ENCODE data around the gene RAB8B. TPM values are rescaled to one million over a fixed set of nuclear protein-coding genes. Genes with fewer than 3 reads are reported as not detected.

RAB8B gene
- total and polyA plus RNA-seq, 4 donors = 3.8 to 26.5 (median 7.6) TPM

DNA sequence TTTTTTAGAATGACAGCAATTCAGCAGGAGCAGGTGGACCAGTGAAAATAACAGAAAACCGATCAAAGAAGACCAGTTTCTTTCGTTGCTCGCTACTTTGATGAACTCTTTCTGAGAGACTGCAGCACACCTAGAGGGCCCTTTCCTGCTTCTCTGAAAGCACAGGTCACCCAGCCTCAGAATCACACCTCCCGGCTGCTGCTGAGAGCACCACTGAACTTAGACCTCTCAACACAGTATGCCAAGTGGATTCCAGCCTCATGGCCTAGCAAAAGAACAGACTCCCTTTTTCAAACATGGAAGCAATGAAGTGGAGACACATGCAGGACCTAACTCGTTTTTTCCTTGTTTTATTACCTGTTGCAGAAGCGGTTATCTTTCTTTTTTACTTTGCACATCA is 74.1 kb downstream of the RAB8B start:
- no peaks in the 10 kb centered on the region for H3K27me3 ChIP-seq (ENCODE audit: control insufficient read depth in 4 of 4, insufficient read depth in 4 of 4, low read length in 3 of 4)
- H3K27ac ChIP-seq (ENCODE audit: low read depth in 1 of 2, low read length in 2 of 2) = no peak overlapping the region
- no peaks in the 10 kb centered on the region for H3K4me1 ChIP-seq (ENCODE audit: control insufficient read depth in 4 of 4, insufficient read depth in 4 of 4, low read length in 3 of 4)
- DNase-seq (ENCODE audit: low spot score) = peak; percentile 37
- H3K36me3 ChIP-seq (ENCODE audit: control insufficient read depth in 4 of 4, insufficient read depth in 3 of 4, low read depth in 1 of 4, low read length in 3 of 4) = peaks cover 3 to 9% (median 6%) of the 10 kb centered on the region in 4 donors
- TF ChIP-seq RAD21 (IDR thresholded peaks at IDR 0.05) (peak in 1 of 2 donors; percentile 40), SP1 (IDR thresholded peaks at IDR 0.05) (peak; percentile 11), HNF4A (conservative IDR thresholded peaks at IDR 0.05) (peak in 1 of 2 donors; percentile 36)
- TF ChIP-seq, protein P1, sequence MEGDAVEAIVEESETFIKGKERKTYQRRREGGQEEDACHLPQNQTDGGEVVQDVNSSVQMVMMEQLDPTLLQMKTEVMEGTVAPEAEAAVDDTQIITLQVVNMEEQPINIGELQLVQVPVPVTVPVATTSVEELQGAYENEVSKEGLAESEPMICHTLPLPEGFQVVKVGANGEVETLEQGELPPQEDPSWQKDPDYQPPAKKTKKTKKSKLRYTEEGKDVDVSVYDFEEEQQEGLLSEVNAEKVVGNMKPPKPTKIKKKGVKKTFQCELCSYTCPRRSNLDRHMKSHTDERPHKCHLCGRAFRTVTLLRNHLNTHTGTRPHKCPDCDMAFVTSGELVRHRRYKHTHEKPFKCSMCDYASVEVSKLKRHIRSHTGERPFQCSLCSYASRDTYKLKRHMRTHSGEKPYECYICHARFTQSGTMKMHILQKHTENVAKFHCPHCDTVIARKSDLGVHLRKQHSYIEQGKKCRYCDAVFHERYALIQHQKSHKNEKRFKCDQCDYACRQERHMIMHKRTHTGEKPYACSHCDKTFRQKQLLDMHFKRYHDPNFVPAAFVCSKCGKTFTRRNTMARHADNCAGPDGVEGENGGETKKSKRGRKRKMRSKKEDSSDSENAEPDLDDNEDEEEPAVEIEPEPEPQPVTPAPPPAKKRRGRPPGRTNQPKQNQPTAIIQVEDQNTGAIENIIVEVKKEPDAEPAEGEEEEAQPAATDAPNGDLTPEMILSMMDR (IDR thresholded peaks at IDR 0.05; ENCODE audit: low read depth, low read length, missing input control) = no peak
- WGBS = 77% methylated on average over 6 of the region's 6 CpGs
- H3K9me3 ChIP-seq (ENCODE audit: control insufficient read depth in 4 of 4, low read length in 3 of 4) = no peaks in the 10 kb centered on the region
- H3K9ac ChIP-seq (ENCODE audit: low read depth in 1 of 2, low read length in 2 of 2) = no peak overlapping the region
- H3K4me3 ChIP-seq (ENCODE audit: low read depth in 1 of 3, low read length in 3 of 3) = no peak overlapping the region

DNA sequence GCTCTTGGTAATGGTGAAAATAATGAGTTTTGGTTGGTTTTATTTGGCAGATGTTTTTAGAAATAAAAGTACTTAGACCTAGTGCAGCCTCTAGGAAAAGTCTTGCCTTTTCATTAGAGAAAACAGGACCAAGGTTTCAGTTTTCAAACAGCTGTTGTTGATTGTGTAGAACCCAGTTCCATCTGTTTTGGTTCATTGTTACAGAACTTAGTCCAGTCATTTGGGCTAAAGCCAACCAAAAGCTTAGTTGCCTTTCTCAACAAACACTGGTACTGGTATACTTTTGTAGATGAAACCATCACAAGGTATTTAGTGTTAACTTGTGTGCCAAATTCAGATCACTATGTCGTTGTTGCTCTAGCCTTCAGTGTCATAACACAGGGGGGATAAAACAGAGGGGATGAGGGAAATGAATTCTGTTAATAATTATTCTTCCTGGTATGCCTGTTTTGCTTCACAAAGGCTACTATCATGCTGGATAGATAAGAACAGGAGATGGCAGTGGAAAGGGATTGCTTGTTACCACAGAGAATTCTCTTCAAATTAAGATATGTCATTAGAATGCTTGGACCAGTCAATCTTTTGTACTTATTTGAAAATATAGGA is 75.4 kb downstream of the RAB8B start:
- Histone ChIP-seq H3K27ac (ENCODE audit: low read depth in 1 of 2, low read length in 2 of 2) (no peak overlapping the region), H3K9me3 (ENCODE audit: control insufficient read depth in 4 of 4, low read length in 3 of 4) (no peaks in the 10 kb centered on the region), H3K9ac (ENCODE audit: low read depth in 1 of 2, low read length in 2 of 2) (no peak overlapping the region), H3K4me3 (ENCODE audit: low read depth in 1 of 3, low read length in 3 of 3) (no peak overlapping the region), H3K36me3 (ENCODE audit: control insufficient read depth in 4 of 4, insufficient read depth in 3 of 4, low read depth in 1 of 4, low read length in 3 of 4) (peaks cover 3 to 9% (median 6%) of the 10 kb centered on the region in 4 donors), H3K4me1 (ENCODE audit: control insufficient read depth in 4 of 4, insufficient read depth in 4 of 4, low read length in 3 of 4) (no peaks in the 10 kb centered on the region), H3K27me3 (ENCODE audit: control insufficient read depth in 4 of 4, insufficient read depth in 4 of 4, low read length in 3 of 4) (no peaks in the 10 kb centered on the region)
- TF ChIP-seq NR2F2 (IDR thresholded peaks at IDR 0.05) (no peak), RXRA (IDR thresholded peaks at IDR 0.05) (no peak), EGR1 (IDR thresholded peaks at IDR 0.05; ENCODE audit: low read depth in 2 of 2) (no peak), RAD21 (IDR thresholded peaks at IDR 0.05) (no peak), TAF1 (conservative IDR thresholded peaks at IDR 0.05) (no peak), GABPA (IDR thresholded peaks at IDR 0.05 in 1 of 2, conservative IDR thresholded peaks at IDR 0.05 in 1 of 2) (no peak), FOXA1 (IDR thresholded peaks at IDR 0.05) (no peak), HNF4A (conservative IDR thresholded peaks at IDR 0.05) (no peak)
- TF ChIP-seq, protein P1 (IDR thresholded peaks at IDR 0.05; ENCODE audit: low read depth, low read length, missing input control) = no peak
- TF ChIP-seq, protein P2, sequence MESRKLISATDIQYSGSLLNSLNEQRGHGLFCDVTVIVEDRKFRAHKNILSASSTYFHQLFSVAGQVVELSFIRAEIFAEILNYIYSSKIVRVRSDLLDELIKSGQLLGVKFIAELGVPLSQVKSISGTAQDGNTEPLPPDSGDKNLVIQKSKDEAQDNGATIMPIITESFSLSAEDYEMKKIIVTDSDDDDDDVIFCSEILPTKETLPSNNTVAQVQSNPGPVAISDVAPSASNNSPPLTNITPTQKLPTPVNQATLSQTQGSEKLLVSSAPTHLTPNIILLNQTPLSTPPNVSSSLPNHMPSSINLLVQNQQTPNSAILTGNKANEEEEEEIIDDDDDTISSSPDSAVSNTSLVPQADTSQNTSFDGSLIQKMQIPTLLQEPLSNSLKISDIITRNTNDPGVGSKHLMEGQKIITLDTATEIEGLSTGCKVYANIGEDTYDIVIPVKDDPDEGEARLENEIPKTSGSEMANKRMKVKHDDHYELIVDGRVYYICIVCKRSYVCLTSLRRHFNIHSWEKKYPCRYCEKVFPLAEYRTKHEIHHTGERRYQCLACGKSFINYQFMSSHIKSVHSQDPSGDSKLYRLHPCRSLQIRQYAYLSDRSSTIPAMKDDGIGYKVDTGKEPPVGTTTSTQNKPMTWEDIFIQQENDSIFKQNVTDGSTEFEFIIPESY (IDR thresholded peaks at IDR 0.05) = no peak
- TF ChIP-seq, protein P3, sequence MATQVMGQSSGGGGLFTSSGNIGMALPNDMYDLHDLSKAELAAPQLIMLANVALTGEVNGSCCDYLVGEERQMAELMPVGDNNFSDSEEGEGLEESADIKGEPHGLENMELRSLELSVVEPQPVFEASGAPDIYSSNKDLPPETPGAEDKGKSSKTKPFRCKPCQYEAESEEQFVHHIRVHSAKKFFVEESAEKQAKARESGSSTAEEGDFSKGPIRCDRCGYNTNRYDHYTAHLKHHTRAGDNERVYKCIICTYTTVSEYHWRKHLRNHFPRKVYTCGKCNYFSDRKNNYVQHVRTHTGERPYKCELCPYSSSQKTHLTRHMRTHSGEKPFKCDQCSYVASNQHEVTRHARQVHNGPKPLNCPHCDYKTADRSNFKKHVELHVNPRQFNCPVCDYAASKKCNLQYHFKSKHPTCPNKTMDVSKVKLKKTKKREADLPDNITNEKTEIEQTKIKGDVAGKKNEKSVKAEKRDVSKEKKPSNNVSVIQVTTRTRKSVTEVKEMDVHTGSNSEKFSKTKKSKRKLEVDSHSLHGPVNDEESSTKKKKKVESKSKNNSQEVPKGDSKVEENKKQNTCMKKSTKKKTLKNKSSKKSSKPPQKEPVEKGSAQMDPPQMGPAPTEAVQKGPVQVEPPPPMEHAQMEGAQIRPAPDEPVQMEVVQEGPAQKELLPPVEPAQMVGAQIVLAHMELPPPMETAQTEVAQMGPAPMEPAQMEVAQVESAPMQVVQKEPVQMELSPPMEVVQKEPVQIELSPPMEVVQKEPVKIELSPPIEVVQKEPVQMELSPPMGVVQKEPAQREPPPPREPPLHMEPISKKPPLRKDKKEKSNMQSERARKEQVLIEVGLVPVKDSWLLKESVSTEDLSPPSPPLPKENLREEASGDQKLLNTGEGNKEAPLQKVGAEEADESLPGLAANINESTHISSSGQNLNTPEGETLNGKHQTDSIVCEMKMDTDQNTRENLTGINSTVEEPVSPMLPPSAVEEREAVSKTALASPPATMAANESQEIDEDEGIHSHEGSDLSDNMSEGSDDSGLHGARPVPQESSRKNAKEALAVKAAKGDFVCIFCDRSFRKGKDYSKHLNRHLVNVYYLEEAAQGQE (IDR thresholded peaks at IDR 0.05) = no peak
- no peak for DNase-seq (ENCODE audit: low spot score)
- WGBS = 72% methylated on average over 1 of the region's 1 CpG
